Endothelial cell of umbilical vein (primary cell): ENCODE measurements around the gene NR1H3. TPM values are rescaled to one million over a fixed set of nuclear protein-coding genes. Genes with fewer than 3 reads are reported as not detected.

Source experiments
- BruUV-seq: library from RNA; stranded (reverse); fragments of 400-500 nt; replicated peaks from 2 replicates; lab custom pipeline; 2021; lab: Mats Ljungman, UMichigan
- CTCF ChIA-PET: fragments of 300-600, 350-600 bp; sonication (Branson Sonifier 250); formaldehyde crosslinking; loops from one replicate; lab custom pipeline; 2021; ENCODE audit warnings: antibody characterized with exemption, inconsistent platforms; lab: Charles Lee
- POLR2A ChIA-PET: fragments of 300-600, 350-600 bp; sonication (Branson Sonifier 250); formaldehyde crosslinking; loops from one replicate; lab custom pipeline; 2021; ENCODE audit warnings: antibody characterized with exemption, inconsistent platforms; lab: Charles Lee
- DNase-seq: peaks from one replicate; pipeline ENCODE4 v3.0.0-alpha.2; 2011; ENCODE audit warnings: low read depth, low spot score
- FAIRE-seq: peaks from 2 replicates; lab custom pipeline; 2011; peaks lifted over from hg19 to GRCh38; lab: Jason Lieb, UNC
- H2AFZ ChIP-seq: 2 replicates; pipeline ENCODE4 v1.6.0; 2012; ENCODE audit warnings: low read depth, low read length, control low read depth, inconsistent platforms
- H3K27ac ChIP-seq: 2 replicates; pipeline ENCODE4 v1.5.1; 2011; ENCODE audit warnings: low read depth, mild to moderate bottlenecking, control low read depth, low read length, moderate library complexity; ENCODE audit not compliant: insufficient read depth
- H3K27me3 ChIP-seq, 2 experiments: 2 replicates each; pipeline versions ENCODE4 v1.6.0 to v1.6.1; 2011; ENCODE audit warnings: low read length in 2 of 2, mixed read lengths in 1 of 2; ENCODE audit not compliant: control insufficient read depth in 2 of 2, insufficient read depth in 2 of 2
- H3K36me3 ChIP-seq, 2 experiments: 2 replicates in 1 of 2; 3 replicates in 1 of 2; pipeline ENCODE4 v1.5.1; 2011; ENCODE audit warnings: low read length in 2 of 2, mild to moderate bottlenecking in 1 of 2, moderate library complexity in 1 of 2; ENCODE audit not compliant: control insufficient read depth in 2 of 2, insufficient read depth in 2 of 2; ENCODE audit errors: extremely low read depth in 1 of 2
- H3K4me1 ChIP-seq: 3 replicates; pipeline ENCODE4 v1.5.1; 2011; ENCODE audit warnings: mild to moderate bottlenecking, low read length; ENCODE audit not compliant: control insufficient read depth, insufficient read depth; ENCODE audit errors: extremely low read depth
- H3K4me2 ChIP-seq: 2 replicates; pipeline ENCODE4 v1.6.1; 2011; ENCODE audit warnings: low read length, control low read depth, mixed read lengths; ENCODE audit not compliant: insufficient read depth
- H3K4me3 ChIP-seq, 3 experiments: fragments of 200-600 bp in 1 of 3; sonication (generic), shearing (Covaris generic) in 1 of 3; replicated peaks in 1 of 3; 2 replicates each; pipeline ENCODE4 v1.5.1; 2011 to 2016; ENCODE audit warnings: control low read depth in 3 of 3, low read length in 3 of 3, mild to moderate bottlenecking in 2 of 3, inconsistent platforms in 1 of 3, low read depth in 1 of 3, moderate library complexity in 1 of 3; ENCODE audit not compliant: insufficient read depth in 1 of 3
- H3K79me2 ChIP-seq: 2 replicates; pipeline ENCODE4 v1.6.0; 2012; ENCODE audit warnings: low read length, inconsistent platforms; ENCODE audit not compliant: control insufficient read depth, insufficient read depth
- H3K9ac ChIP-seq: replicated peaks from 2 replicates; pipeline ENCODE3; 2011; ENCODE audit warnings: low read length, control low read depth; ENCODE audit not compliant: insufficient read depth; ENCODE audit errors: extremely low read depth
- H3K9me1 ChIP-seq: replicated peaks from 3 replicates; pipeline ENCODE4 v1.6.0; 2011; ENCODE audit warnings: mild to moderate bottlenecking, low read length; ENCODE audit not compliant: control insufficient read depth, insufficient read depth; ENCODE audit errors: extremely low read depth
- H3K9me3 ChIP-seq: replicated peaks from 2 replicates; pipeline ENCODE4 v1.5.1; 2012; ENCODE audit warnings: low read length, inconsistent platforms; ENCODE audit not compliant: control insufficient read depth, insufficient read depth
- H4K20me1 ChIP-seq: replicated peaks from 2 replicates; pipeline ENCODE3; 2011; ENCODE audit warnings: mild to moderate bottlenecking, low read length; ENCODE audit not compliant: control insufficient read depth, insufficient read depth; ENCODE audit errors: extremely low read depth
- CTCF ChIP-seq, 2 donors: IDR thresholded peaks; 1 replicate in 1 of 2; 2 replicates in 1 of 2; pipeline ENCODE4 v1.5.1; 2011; ENCODE audit warnings: low read length in 2 of 2, mild to moderate bottlenecking in 2 of 2, moderate library complexity in 2 of 2, control low read depth in 1 of 2, inconsistent platforms in 1 of 2, low read depth in 1 of 2; ENCODE audit not compliant: insufficient read depth in 1 of 2; ENCODE audit errors: extremely low read depth in 1 of 2
- EZH2 ChIP-seq: IDR thresholded peaks from 2 replicates; pipeline ENCODE4 v1.6.1; 2012; ENCODE audit warnings: borderline replicate concordance, low read depth, mild to moderate bottlenecking, moderate library complexity, low read length, inconsistent platforms; ENCODE audit not compliant: severe bottlenecking
- FOS ChIP-seq: IDR thresholded peaks from 2 replicates; pipeline ENCODE4 v1.6.1; 2011; ENCODE audit warnings: mild to moderate bottlenecking, low read length, moderate library complexity, borderline replicate concordance; ENCODE audit not compliant: insufficient read depth
- GATA2 ChIP-seq: IDR thresholded peaks from 2 replicates; pipeline ENCODE4 v1.7.0; 2011; ENCODE audit warnings: low read depth, mild to moderate bottlenecking, moderate library complexity, mixed read lengths, low read length; ENCODE audit not compliant: insufficient read length, insufficient read depth
- JUN ChIP-seq: IDR thresholded peaks from 2 replicates; pipeline ENCODE4 v1.6.1; 2011; ENCODE audit warnings: borderline replicate concordance, low read depth; ENCODE audit not compliant: insufficient read length, insufficient read depth
- MAX ChIP-seq: IDR thresholded peaks from 2 replicates; pipeline ENCODE4 v1.6.1; 2011; ENCODE audit not compliant: insufficient read depth, insufficient read length
- MYC ChIP-seq: IDR thresholded peaks from one replicate; pipeline ENCODE4 v1.6.1; 2011; ENCODE audit warnings: mild to moderate bottlenecking, low read depth, low read length
- POLR2A ChIP-seq: IDR thresholded peaks from 2 replicates; pipeline ENCODE4 v1.6.1; 2012; ENCODE audit warnings: low read depth, mild to moderate bottlenecking, control low read depth, low read length
- POLR2AphosphoS5 ChIP-seq: IDR thresholded peaks from 2 replicates; pipeline ENCODE4 v1.6.1; 2012; ENCODE audit warnings: low read depth, mild to moderate bottlenecking, control low read depth, low read length, moderate library complexity; ENCODE audit not compliant: insufficient read depth
- dilution Hi-C: fragments of 300-500 bp; cut with MboI; formaldehyde crosslinking; loops from one replicate; pipeline ENCODE4 v1.15.0; 2019; ENCODE audit warnings: low sequenced_read_pairs; ENCODE audit not compliant: extremely low pct_ligation_motif_present
- intact Hi-C: fragments of 100-400 bp; cut with micrococcal nuclease; formaldehyde crosslinking; loops from one replicate; pipeline ENCODE4 v1.10.0; 2022
- polyA plus RNA-seq, 4 experiments: library from polyadenylated mRNA; depleted of rRNA in 3 of 4; stranded (reverse) in 3 of 4; unstranded in 1 of 4; fragments of >200 nt; gene quantifications; 2 replicates each; pipeline versions ENCODE4 v1.2.1 to v1.2.3, GENCODE V29; 2011 to 2012; ENCODE audit warnings: missing spikeins in 1 of 4
- total RNA-seq: library from RNA; stranded (reverse); gene quantifications from 2 replicates; pipeline ENCODE4 v1.2.3, GENCODE V29; 2021

The NR1H3 gene
- total and polyA plus RNA-seq, 2 donors (not counting 3 experiments of a cell fraction or from before 2014, with no cell fraction given) = 9.8 to 16.3 TPM

DNA sequence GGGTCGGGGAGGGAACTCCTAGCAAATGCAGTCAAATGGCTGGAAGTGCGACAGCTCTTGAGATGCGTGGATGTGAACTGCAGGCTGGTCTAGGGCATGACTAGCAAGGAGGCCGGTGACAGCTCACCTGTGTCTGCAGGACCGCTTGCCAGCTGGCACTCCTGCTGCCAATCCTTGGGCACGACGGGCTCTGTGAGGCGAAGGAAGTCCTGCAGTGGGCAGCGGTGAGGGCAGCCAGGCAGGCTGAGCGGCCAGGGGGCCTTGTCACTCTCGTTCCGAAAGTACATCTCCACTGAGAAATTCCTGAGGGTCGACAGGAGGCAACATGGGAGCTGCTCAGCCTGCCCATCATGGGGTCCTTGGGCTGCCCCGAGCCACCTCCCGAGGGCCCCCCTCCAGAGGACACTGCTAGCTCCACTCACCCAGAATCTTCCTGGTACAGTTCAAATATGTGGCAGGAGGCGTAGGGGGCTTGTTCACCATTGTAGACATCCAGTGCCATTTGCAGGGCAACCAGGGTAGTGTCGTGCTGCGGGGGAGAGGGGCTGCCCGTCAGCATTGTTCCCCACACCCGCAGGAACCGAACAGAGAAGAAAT lies 15.1 kb upstream of the NR1H3 start:
- no peak overlapping the region for H3K27ac ChIP-seq
- no peaks in the 10 kb centered on the region for H3K9me3 ChIP-seq
- ChIA-PET POLR2A (no interaction called here), CTCF (interaction anchor here (1.3 to 1.5 kb wide), 2 partner anchors 26 to 112 kb away, joined by 3 to 4 read pairs; no protein-coding TSS in a partner anchor)
- BruUV-seq = no TSS peak
- DNase-seq = no peak
- intact Hi-C loops (no loop called here), dilution Hi-C loops (no loop called here)
- peaks cover 14 to 51% of the 10 kb centered on the region in 2 experiments for H3K36me3 ChIP-seq
- H3K4me1 ChIP-seq = peaks cover 2% of the 10 kb centered on the region
- H3K4me3 ChIP-seq = no peak overlapping the region
- H3K4me2 ChIP-seq = no peak overlapping the region
- H2AFZ ChIP-seq = no peak overlapping the region
- no peak for TF ChIP-seq POLR2AphosphoS5
- TF ChIP-seq EZH2 = no peak
- TF ChIP-seq MYC = no peak
- no peak for TF ChIP-seq FOS
- no peak for TF ChIP-seq MAX
- no peak for TF ChIP-seq CTCF (IDR thresholded peaks at IDR 0.05; ENCODE audit: extremely low read depth in 1 of 2, insufficient read depth in 1 of 2, low read depth in 1 of 2, low read length in 2 of 2)
- no peak for TF ChIP-seq GATA2
- no peak for TF ChIP-seq JUN
- no peak for TF ChIP-seq POLR2A
- H3K27me3 ChIP-seq = no peaks in the 10 kb centered on the region
- FAIRE-seq = no peak
- no peak overlapping the region for H3K9ac ChIP-seq
- H4K20me1 ChIP-seq = no peaks in the 10 kb centered on the region
- H3K9me1 ChIP-seq = no peaks in the 10 kb centered on the region
- peaks cover 3% of the 10 kb centered on the region for H3K79me2 ChIP-seq
